DOHH2 (cell line): ENCODE results near the gene CDCP1.

Source experiments
- CTCF ChIP-seq: fragments of 200-600 bp; sonication (generic); IDR thresholded peaks from one replicate; pipeline ENCODE4 v1.5.1; 2014; ENCODE audit warnings: antibody characterized with exemption, mild to moderate bottlenecking, low read depth, low read length; ENCODE audit not compliant: poor library complexity, severe bottlenecking
- EZH2phosphoT487 ChIP-seq: fragments of 200-600 bp; sonication (generic); IDR thresholded peaks from 2 replicates; pipeline ENCODE4 v1.6.1; 2017; ENCODE audit warnings: borderline replicate concordance, mild to moderate bottlenecking, antibody characterized with exemption, low read length, moderate library complexity, mixed read lengths

- no peak for TF ChIP-seq CTCF
- TF ChIP-seq EZH2phosphoT487, result no peak
These were observed 59.0 kb downstream of the CDCP1 start for GRCh38 chr3:45087155-45087554.
